HG03175 (cell line): ENCODE results near the gene CYP39A1.

ENCODE experiments used
- ATAC-seq: cut with Tn5 transposase; IDR thresholded peaks from one replicate; pipeline ENCODE4 v1.9.1; 2021; ENCODE audit warnings: mild to moderate bottlenecking, moderate library complexity; ENCODE audit not compliant: unreplicated experiment

The CYP39A1 gene

GRCh38 chr6:46592740-46593139 is 59.9 kb downstream of the CYP39A1 start:
- no peak for ATAC-seq

DNA sequence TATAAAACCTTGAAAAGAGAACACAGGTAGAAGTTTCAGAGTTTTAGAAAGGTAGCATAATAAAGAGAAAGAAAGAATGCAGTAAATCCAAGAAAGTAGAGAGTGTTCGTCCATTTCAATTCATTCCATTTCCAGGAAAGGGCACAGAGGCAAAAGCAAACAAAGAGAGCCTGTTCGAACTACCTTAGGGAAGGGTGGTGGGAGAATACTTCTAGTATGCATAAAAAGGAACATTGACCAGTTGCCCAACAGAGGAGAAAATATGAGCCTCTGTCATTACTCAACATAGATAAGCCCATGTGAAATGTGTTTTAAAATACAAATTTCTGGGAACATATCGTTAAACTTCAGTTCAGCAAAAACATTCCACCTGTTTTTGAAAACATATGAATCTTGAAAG is 60.6 kb downstream of the CYP39A1 start:
- no peak for ATAC-seq

DNA sequence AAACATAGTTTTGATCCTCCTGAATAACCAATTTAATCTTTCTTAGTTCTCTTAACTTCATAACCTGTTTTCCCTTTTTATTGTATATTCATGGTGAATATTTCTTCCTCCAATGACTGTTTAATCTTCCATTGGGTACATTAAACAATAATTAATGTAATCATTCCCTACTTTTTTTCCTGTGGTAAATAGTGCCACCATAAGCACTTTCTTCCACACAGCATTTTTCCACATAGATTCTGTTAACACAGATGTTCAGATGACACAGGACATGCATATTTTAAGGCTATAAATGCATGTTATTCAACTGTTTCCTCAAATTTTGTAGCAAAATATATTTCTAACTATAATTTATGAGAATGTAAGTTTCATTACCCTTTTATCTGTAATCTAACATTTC is 61.9 kb downstream of the CYP39A1 start:
- ATAC-seq = no peak

GRCh38 chr6:46586906-46587305 is 65.7 kb downstream of the CYP39A1 start:
- ATAC-seq = no peak

DNA sequence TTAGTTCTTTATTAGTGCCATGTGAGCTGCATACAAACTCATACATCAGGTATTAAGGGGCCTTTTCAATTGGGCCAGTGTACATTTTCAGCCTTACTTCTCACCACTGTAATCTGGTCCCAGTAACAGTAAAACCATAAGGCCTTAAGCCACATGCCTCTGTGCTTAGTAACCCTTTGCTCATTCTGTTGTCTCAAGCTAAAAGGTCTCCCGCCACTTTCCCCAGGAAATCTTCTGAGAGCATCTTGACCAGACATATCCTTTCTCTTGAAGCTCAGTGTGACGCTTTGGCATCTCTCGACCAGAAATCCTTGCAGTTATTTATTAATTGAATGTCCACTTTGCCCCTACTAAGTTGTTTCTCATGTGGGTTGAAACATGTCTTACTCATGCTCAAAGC is 68.0 kb downstream of the CYP39A1 start:
- no peak for ATAC-seq

DNA sequence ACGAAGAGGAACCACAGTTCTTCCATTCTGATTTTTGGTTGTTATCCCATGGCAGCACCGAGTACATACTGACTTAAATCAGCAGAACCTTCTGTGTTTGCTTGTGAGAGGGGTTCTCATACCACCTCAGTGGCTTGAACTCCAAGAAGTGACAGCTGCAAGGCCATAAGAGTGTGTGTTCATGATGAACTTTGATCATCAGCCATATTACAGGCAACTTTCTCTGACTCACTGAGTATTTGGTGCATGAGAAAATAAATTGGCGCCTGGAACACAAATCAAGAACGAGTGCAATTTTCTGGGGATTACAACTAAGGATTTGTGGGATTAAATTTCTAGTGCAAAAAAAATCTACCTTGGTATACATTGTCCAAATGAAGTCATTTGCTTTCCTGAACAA is 68.9 kb downstream of the CYP39A1 start:
- no peak for ATAC-seq

- ATAC-seq = no peak
Observed at GRCh38 chr6:46583081-46583480, 69.5 kb downstream of the CYP39A1 start.

DNA sequence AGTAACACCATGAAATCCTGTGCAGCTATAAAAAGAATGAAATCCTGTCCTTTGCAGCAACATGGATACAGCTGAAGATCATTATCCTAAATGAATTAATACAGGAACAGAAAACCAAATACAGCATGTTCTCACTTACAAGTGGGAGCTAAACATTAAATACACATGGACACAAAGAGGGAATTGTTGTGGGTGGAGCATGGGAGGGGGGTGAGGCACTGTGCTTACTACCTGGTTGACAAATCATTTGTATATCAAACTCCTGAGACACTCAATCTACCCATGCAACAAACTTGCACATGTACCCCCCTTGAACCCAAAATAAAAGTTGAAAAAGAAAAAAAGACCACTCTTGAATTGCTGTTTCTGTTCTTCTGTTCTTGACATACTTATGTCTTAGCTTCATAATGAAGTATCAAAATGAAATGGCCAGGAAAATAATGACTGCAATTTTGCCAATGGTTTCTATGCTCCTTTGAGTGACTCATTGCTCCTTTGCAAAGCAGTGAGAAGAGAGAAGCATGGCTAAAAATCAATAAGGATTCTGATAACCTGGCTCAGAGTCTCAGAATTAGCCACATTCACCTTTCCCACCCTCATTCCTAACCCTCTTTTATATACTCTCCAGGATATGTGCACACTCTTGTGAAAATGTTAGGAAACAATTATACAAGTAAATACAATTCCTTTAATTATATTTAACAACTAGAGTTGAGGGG is 71.0 kb downstream of the CYP39A1 start:
- ATAC-seq = no peak

DNA sequence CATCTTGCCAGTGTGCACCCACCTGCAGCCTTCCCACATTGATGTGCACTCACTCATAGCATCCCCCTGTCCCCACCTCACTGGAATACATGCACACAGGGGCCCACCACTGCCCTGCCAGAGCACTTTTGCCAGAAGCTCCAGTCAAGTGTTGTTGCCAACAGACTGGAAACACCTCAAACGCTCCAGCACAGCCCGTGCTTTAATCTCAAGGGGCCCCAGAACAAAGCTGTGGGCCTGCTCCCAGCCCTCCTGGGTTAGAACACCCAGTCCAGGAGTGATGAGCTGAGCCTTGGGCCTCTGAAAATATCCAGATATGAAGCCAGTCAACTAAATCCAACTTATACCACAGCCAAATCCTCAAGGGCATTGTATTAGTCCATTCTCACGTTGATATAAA is 77.1 kb downstream of the CYP39A1 start:
- ATAC-seq = no peak

DNA sequence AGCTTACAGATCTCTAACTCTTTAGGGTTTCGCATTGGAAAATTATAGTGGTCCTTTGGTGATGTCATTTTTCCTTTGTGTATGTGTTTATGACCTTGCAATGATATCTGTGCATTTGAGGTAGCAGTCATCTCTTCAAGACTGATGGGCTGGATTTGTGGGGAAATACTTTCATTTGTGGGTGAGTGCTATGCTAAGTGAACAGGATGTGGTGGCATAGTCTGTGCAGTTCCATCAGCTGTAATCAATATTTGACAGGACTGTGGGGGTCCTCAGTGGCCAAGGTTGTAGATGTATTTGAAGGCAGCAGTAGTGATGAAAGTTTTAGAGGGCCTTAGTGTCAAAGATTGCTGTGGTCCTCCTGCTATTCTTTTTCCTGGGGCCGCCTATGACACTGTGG is 79.5 kb downstream of the CYP39A1 start:
- no peak for ATAC-seq

- no peak for ATAC-seq
Observed at GRCh38 chr6:46565531-46565930, 87.1 kb downstream of the CYP39A1 start.

DNA sequence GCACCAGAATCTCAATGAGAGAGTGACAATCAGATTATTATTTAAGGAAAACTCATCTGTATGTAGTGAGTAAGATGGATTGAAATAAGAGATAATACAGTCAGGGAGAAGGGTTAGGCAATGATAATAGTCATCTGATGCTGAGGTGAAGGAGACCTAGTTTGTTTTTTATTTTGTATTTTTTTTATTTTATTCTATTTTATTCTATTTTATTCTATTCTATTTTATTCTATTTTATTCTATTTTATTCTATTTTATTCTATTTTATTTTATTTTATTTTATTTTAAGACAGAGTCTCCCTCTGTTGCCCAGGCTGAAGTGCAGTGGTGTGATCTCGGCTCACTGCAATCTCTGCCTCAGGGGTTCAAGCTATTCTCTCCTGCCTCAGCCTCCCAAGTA is 88.7 kb downstream of the CYP39A1 start:
- no peak for ATAC-seq

DNA sequence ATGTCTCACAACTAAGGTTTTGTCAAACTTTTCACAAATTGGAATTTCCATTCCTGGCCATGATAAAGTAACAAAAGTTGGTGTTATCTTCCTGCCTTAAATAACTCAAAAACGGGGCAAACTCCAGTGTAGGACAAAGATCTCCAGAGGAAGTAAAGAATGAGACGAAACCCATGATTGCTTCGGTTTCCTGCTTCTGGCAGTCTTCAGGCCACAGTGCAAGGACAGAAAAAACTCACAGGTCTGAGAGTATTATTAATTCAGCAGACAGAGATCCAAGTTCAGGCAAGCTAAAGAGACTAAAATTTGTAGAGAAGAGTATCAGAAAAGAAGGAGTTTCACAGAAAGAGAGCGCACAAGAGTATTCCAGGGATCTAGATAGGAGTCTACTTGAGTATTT is 96.6 kb downstream of the CYP39A1 start:
- no peak for ATAC-seq

- no peak for ATAC-seq
Observed at GRCh38 chr6:46555129-46555528, 97.5 kb downstream of the CYP39A1 start.

- ATAC-seq = no peak
Observed at GRCh38 chr6:46549155-46549554, 103.5 kb downstream of the CYP39A1 start.

- ATAC-seq = no peak
Observed at GRCh38 chr6:46541556-46541955, 111.1 kb downstream of the CYP39A1 start.

GRCh38 chr6:46539866-46540265 is 112.8 kb downstream of the CYP39A1 start:
- no peak for ATAC-seq

- ATAC-seq = no peak
Observed at GRCh38 chr6:46538800-46539480, 113.7 kb downstream of the CYP39A1 start.

DNA sequence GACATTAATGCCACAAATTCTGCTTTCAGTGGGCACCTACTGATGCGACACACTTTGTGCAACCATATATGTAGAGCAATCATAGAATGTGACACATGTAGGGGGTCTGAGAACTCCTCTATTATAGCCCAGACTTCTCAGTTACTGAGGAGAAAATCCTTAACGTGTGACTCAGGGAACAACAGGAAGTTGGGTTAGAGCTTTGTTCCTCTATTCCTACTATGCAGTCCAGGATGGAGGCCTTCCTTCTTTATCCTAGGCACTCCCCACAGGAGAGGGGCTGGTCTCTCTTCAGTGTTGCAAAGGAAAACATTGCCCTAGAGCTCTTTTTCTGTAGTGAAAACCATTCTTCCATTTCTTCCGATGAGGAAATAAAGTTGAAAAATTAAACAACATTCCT is 121.7 kb downstream of the CYP39A1 start:
- no peak for ATAC-seq

- ATAC-seq = no peak
Observed at GRCh38 chr6:46528961-46529750, 123.5 kb downstream of the CYP39A1 start.

DNA sequence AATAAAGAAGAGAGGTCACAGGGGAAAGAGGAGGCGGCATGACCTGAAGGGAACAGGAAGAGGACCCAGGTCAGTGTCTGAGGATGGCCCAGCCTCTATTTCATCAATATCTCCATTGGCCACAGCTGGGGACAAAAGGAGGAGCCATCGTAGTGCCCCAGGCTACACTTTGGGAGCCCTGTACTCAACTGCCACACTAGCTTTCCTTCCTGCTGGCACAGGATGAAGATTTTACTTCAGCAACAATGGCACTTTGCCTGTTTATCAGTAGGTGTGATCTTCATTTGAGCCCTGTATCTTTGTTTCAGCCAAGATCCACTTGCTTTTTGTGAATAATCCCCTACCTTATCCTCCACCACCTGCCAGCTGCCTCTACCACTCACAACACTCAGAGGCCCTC is 126.0 kb downstream of the CYP39A1 start:
- ATAC-seq = no peak

DNA sequence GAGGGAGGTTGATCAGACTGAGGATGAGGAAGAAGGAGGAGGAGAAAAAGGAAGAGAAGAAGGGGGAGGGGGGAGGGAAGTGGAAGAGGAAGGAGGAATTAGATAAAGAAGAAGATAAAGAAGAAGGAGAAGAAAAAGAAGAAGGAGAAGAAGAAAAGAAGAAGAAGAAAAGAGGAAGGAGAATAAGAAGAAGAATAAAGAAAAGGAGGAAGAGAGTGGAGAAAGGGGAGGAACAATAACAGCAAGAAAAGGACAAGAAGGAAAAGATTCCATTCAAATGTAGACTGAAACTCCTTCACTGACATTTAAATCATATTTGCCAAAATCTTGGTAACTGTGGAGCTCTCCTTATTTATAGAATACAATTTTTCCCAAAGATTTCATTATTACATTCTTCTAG is 127.0 kb downstream of the CYP39A1 start:
- ATAC-seq = no peak
